T-helper 1 cell treated with Interleukin-12 subunit alpha and Interleukin-12 subunit beta and Interleukin-4 antibody, amounts not matched to agents 30 μg/mL and 1 μg/mL, for 36 hours (primary cell): ENCODE data around the gene PTPRF.

Source experiments
- H3K27ac Mint-ChIP-seq: one replicate; pipeline ENCODE4 v1.8.0; 2021; ENCODE audit warnings: mild to moderate bottlenecking, mixed read lengths
- H3K27me3 Mint-ChIP-seq: one replicate; pipeline ENCODE4 v1.8.0; 2021; ENCODE audit warnings: low read depth, mixed read lengths
- H3K36me3 Mint-ChIP-seq: one replicate; pipeline ENCODE4 v1.8.0; 2021; ENCODE audit warnings: low read depth, mixed read lengths
- H3K4me1 Mint-ChIP-seq: one replicate; pipeline ENCODE4 v1.8.0; 2021; ENCODE audit warnings: low read depth, mixed read lengths
- H3K4me3 Mint-ChIP-seq: one replicate; pipeline ENCODE4 v1.8.0; 2021; ENCODE audit warnings: mild to moderate bottlenecking, moderate library complexity, mixed read lengths
- H3K9me3 Mint-ChIP-seq: one replicate; pipeline ENCODE4 v1.8.0; 2021; ENCODE audit warnings: mixed read lengths

PTPRF gene

GRCh38 chr1:43507296-43508295, 23.1 kb upstream of the PTPRF start:
- Mint-ChIP-seq H3K9me3 (peaks cover 4% of the 10 kb centered on the region), H3K27me3 (no peaks in the 10 kb centered on the region)

DNA sequence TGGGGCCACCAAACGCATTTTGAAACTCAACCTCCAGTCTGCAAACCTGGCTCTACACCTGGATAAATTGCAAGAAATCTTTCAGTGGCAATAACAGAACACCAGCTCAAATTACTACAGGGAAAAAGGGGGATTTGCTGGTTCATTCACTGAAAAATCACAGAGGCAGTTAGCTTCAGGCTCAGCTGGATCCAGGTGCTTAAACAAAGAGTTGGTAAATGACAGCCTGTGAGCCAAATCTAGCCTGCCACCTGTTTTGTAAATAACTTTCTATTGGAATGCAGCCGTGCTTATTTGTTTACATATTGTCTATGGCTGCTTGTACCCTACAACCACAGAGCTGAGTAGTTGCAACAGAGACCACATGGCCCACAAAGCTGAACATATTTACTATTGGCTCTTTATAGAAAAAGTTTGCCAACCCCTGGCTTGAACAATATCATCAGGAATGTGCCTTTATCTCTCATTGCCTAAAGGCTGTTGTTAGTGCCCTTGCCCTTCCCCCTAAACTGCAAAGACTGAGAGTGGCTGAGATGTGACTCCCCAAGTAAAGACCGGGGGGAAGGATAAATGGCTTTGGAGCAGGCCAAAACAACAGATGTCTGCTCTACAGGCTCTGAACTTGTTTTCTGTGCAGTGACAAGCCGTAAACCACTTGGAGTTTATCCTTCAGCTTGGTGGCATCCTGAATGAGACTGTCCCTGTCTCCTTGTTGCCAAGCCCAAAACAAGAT, 21.5 kb upstream of the PTPRF start:
- Mint-ChIP-seq H3K36me3 (no peaks in the 10 kb centered on the region), H3K4me3 (no peak overlapping the region), H3K27me3 (no peaks in the 10 kb centered on the region), H3K27ac (no peak overlapping the region), H3K4me1 (peaks cover 11% of the 10 kb centered on the region), H3K9me3 (peaks cover 4% of the 10 kb centered on the region)

More at GRCh38 chr1:43507296-43508295, 23.1 kb upstream of the PTPRF start:
- Mint-ChIP-seq H3K4me1 (peaks cover 11% of the 10 kb centered on the region), H3K27ac (no peak overlapping the region), H3K4me3 (no peak overlapping the region), H3K36me3 (no peaks in the 10 kb centered on the region)

DNA sequence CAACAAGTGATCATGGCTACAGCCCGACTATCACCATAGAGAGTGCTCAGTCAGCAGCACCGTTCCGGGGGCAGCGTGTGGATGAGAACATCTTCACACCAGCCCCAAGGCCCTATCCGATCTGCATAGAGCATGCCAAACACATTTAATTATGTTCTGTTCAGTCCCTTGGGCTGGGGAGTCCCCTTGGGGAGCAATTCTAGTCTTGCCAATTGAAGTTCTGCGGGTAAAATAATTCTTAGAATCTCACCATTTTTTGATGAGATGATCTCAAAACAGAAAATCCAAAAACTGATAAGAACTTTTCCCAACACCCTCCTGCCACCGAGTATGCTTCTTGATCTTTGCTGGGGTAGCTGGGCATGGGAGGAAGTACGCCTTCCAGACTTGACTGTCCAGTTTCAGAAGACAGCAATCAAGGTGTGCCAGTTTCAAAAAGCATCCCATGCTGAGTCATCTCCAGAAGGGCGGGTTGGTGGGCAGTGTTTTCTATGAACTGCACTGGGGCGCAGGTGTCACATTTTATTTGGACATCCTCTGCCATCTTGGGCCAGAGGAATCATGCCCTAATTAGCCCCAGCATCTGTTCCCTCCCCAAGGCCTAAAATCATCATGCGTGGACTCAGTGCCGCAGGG, 20.8 kb upstream of the PTPRF start:
- Mint-ChIP-seq H3K27me3 (peaks cover under 1% of the 10 kb centered on the region), H3K9me3 (peaks cover 4% of the 10 kb centered on the region), H3K36me3 (no peaks in the 10 kb centered on the region), H3K4me3 (no peak overlapping the region), H3K27ac (no peak overlapping the region), H3K4me1 (peaks cover 11% of the 10 kb centered on the region)

GRCh38 chr1:43510621-43511020, 20.1 kb upstream of the PTPRF start:
- peaks cover 11% of the 10 kb centered on the region for H3K4me1 Mint-ChIP-seq
- peaks cover 7% of the 10 kb centered on the region for H3K27me3 Mint-ChIP-seq
- H3K9me3 Mint-ChIP-seq = peaks cover 4% of the 10 kb centered on the region
- no peak overlapping the region for H3K4me3 Mint-ChIP-seq
- no peaks in the 10 kb centered on the region for H3K36me3 Mint-ChIP-seq
- no peak overlapping the region for H3K27ac Mint-ChIP-seq

- H3K27ac Mint-ChIP-seq = no peak overlapping the region
- H3K36me3 Mint-ChIP-seq = no peaks in the 10 kb centered on the region
- H3K4me3 Mint-ChIP-seq = no peak overlapping the region
- peaks cover 4% of the 10 kb centered on the region for H3K9me3 Mint-ChIP-seq
- H3K27me3 Mint-ChIP-seq = peaks cover 7% of the 10 kb centered on the region
- peaks cover 11% of the 10 kb centered on the region for H3K4me1 Mint-ChIP-seq
Measured at GRCh38 chr1:43511394-43511793, 19.3 kb upstream of the PTPRF start.

GRCh38 chr1:43512133-43512532, 18.6 kb upstream of the PTPRF start:
- H3K4me3 Mint-ChIP-seq = no peak overlapping the region
- H3K4me1 Mint-ChIP-seq = peaks cover 11% of the 10 kb centered on the region
- H3K36me3 Mint-ChIP-seq = no peaks in the 10 kb centered on the region
- peaks cover 4% of the 10 kb centered on the region for H3K9me3 Mint-ChIP-seq
- no peak overlapping the region for H3K27ac Mint-ChIP-seq
- peaks cover 12% of the 10 kb centered on the region for H3K27me3 Mint-ChIP-seq

GRCh38 chr1:43512681-43513080, 18.0 kb upstream of the PTPRF start:
- Mint-ChIP-seq H3K4me3 (no peak overlapping the region), H3K36me3 (no peaks in the 10 kb centered on the region), H3K9me3 (peaks cover 4% of the 10 kb centered on the region), H3K27me3 (peaks cover 12% of the 10 kb centered on the region), H3K4me1 (peaks cover 11% of the 10 kb centered on the region), H3K27ac (no peak overlapping the region)

- H3K4me1 Mint-ChIP-seq = peaks cover 9% of the 10 kb centered on the region
- H3K36me3 Mint-ChIP-seq = no peaks in the 10 kb centered on the region
- no peak overlapping the region for H3K4me3 Mint-ChIP-seq
- no peak overlapping the region for H3K27ac Mint-ChIP-seq
- peaks cover 4% of the 10 kb centered on the region for H3K9me3 Mint-ChIP-seq
- peaks cover 12% of the 10 kb centered on the region for H3K27me3 Mint-ChIP-seq
Measured at GRCh38 chr1:43513471-43514173, 17.1 kb upstream of the PTPRF start.

GRCh38 chr1:43518935-43519686, 11.6 kb upstream of the PTPRF start:
- peaks cover 40% of the 10 kb centered on the region for H3K27me3 Mint-ChIP-seq
- no peak overlapping the region for H3K4me3 Mint-ChIP-seq
- H3K36me3 Mint-ChIP-seq = no peaks in the 10 kb centered on the region
- no peaks in the 10 kb centered on the region for H3K9me3 Mint-ChIP-seq
- no peaks in the 10 kb centered on the region for H3K4me1 Mint-ChIP-seq
- no peak overlapping the region for H3K27ac Mint-ChIP-seq

- no peaks in the 10 kb centered on the region for H3K36me3 Mint-ChIP-seq
- no peak overlapping the region for H3K4me3 Mint-ChIP-seq
- H3K27me3 Mint-ChIP-seq = peaks cover 37% of the 10 kb centered on the region
- H3K9me3 Mint-ChIP-seq = no peaks in the 10 kb centered on the region
- no peak overlapping the region for H3K27ac Mint-ChIP-seq
- H3K4me1 Mint-ChIP-seq = no peaks in the 10 kb centered on the region
Measured at GRCh38 chr1:43520100-43520778, 10.4 kb upstream of the PTPRF start.

DNA sequence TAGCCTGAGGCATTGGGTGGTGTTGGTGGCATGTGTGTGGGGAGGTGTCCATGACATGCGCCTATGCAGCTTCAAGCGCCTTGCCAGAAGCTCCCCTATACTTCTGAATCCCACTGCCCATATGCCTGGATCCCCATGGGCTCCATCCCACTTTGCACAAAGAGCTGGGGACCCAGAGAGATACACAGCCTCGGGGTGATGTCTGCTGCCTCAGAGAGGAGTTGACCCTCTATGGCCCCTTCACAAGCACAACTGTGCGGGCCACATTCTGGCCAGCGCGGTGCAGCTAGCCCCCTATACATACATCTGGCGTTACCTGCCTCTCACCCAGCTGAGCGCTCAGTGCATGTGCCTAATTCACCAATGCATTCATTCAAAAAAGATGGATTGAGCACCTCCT, 9.6 kb upstream of the PTPRF start:
- no peak overlapping the region for H3K27ac Mint-ChIP-seq
- peaks cover 37% of the 10 kb centered on the region for H3K27me3 Mint-ChIP-seq
- no peak overlapping the region for H3K4me3 Mint-ChIP-seq
- H3K4me1 Mint-ChIP-seq = no peaks in the 10 kb centered on the region
- H3K36me3 Mint-ChIP-seq = no peaks in the 10 kb centered on the region
- no peaks in the 10 kb centered on the region for H3K9me3 Mint-ChIP-seq

DNA sequence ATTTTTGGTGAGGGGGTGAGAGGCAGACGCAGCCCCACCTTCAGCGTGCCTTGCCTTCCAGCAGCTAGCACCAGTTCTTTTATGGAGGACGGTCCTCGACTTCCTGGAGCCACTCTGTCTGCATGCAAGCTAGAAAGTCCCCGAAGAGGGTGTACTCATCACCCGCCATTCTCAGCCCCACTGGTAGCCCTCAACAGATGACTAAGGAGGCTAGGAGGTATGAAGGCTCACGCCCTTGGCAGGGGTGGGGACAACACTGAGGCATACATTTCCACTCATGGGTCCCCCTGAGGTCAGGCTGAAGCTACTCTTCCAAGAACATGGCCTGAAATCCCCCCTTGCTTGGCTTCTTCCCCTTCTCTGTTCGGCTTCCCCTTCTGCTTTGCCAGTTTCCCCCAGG, 8.9 kb upstream of the PTPRF start:
- Mint-ChIP-seq H3K27me3 (peaks cover 35% of the 10 kb centered on the region), H3K9me3 (no peaks in the 10 kb centered on the region), H3K4me3 (no peak overlapping the region), H3K4me1 (no peaks in the 10 kb centered on the region), H3K27ac (no peak overlapping the region), H3K36me3 (no peaks in the 10 kb centered on the region)

- no peaks in the 10 kb centered on the region for H3K9me3 Mint-ChIP-seq
- H3K27ac Mint-ChIP-seq = no peak overlapping the region
- peaks cover 32% of the 10 kb centered on the region for H3K27me3 Mint-ChIP-seq
- no peak overlapping the region for H3K4me3 Mint-ChIP-seq
- no peaks in the 10 kb centered on the region for H3K4me1 Mint-ChIP-seq
- H3K36me3 Mint-ChIP-seq = no peaks in the 10 kb centered on the region
Measured at GRCh38 chr1:43522431-43522775, 8.3 kb upstream of the PTPRF start.
